ENCODE results near the gene ATF1. TPM values are rescaled to one million over a fixed set of nuclear protein-coding genes. Genes with fewer than 3 reads are reported as not detected.

The ATF1 gene
- total and polyA plus RNA-seq, 2 of the 8 experiments (the other 6 are each of a cell fraction or from before 2014, with no cell fraction given) = 23.2 to 41.8 TPM

DNA sequence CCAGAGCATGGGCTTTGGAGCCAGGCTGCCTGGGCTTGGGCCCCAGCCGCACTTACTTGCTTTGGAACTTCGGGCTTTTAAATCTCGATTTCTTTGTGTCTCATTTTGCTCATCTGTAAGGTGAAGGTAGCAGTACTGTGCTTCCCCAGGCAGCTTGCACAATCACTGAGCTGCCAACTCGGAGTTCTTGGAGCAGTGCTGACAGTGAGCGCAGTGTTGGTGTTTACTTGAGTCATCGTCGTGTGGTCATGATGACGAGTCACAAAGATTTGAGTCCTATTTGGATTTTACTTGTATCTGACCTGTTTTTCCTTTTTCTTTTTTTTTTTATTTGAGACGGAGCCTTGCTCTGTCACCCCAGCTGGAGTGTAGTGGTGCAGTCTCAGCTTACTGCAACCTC is 31.3 kb upstream of the ATF1 start:
- Histone ChIP-seq H3K18ac (ENCODE audit: extremely low read depth, low read length) (no peak overlapping the region), H4K8ac (ENCODE audit: extremely low read depth, insufficient read depth, low read length) (no peak overlapping the region), H3K14ac (ENCODE audit: insufficient read length) (no peak overlapping the region), H2BK12ac (ENCODE audit: low read depth, low read length) (no peak overlapping the region), H3K9ac (replicated peaks in 1 of 4; ENCODE audit: extremely low read depth in 1 of 4, low read depth in 3 of 4, low read length in 3 of 4) (no peak overlapping the region), H2BK20ac (ENCODE audit: low read length) (no peak overlapping the region), H3K79me2 (ENCODE audit: control insufficient read depth in 1 of 2, insufficient read depth in 2 of 2, low read length in 2 of 2) (no peaks in the 10 kb centered on the region), H2BK15ac (ENCODE audit: low read length) (no peak overlapping the region), H3K4me1 (replicated peaks in 1 of 4; ENCODE audit: control insufficient read depth in 3 of 4, insufficient read depth in 4 of 4, low read length in 3 of 4) (no peaks in the 10 kb centered on the region), H3K4me2 (ENCODE audit: insufficient read depth in 1 of 2, low read depth in 2 of 2, low read length in 2 of 2) (no peak overlapping the region), H3K27me3 (replicated peaks in 1 of 4; ENCODE audit: control insufficient read depth in 3 of 4, extremely low read depth in 1 of 4, insufficient read depth in 3 of 4, low read length in 3 of 4) (no peaks in the 10 kb centered on the region), H3K56ac (replicated peaks; ENCODE audit: insufficient read length, low read depth, low read length) (no peak overlapping the region), H3K27ac (ENCODE audit: low read depth, low read length) (no peak overlapping the region), H4K20me1 (replicated peaks in 1 of 2; ENCODE audit: control insufficient read depth in 1 of 2, insufficient read depth in 2 of 2, low read length in 2 of 2) (no peaks in the 10 kb centered on the region), H3K36me3 (ENCODE audit: control insufficient read depth in 2 of 4, insufficient read depth in 4 of 4, low read length in 3 of 4) (peaks cover 6 to 27% (median 19%) of the 10 kb centered on the region in 4 experiments; a peak in 7 of 8 replicates), H3K4ac (replicated peaks; ENCODE audit: insufficient read length, low read depth, low read length) (no peak overlapping the region), H2BK5ac (ENCODE audit: low read depth, low read length) (no peak overlapping the region), H3K23me2 (ENCODE audit: low read depth, low read length) (no peaks in the 10 kb centered on the region), H4K91ac (replicated peaks; ENCODE audit: insufficient read length, low read length) (no peak overlapping the region), H2BK120ac (replicated peaks; ENCODE audit: low read depth, low read length) (no peak overlapping the region), H4K5ac (ENCODE audit: insufficient read length, low read depth, low read length) (no peak overlapping the region), H2AK5ac (ENCODE audit: low read depth, low read length) (no peak overlapping the region), H3K4me3 (ENCODE audit: extremely low read depth in 1 of 4, insufficient read depth in 2 of 4, low read depth in 3 of 4, low read length in 4 of 4) (no peak overlapping the region), H3K9me3 (ENCODE audit: insufficient read depth in 2 of 2, low read depth in 1 of 2, low read length in 1 of 2) (no peaks in the 10 kb centered on the region), H3K79me1 (ENCODE audit: low read depth, low read length) (no peaks in the 10 kb centered on the region), H2AFZ (ENCODE audit: low read length) (no peak overlapping the region), H3K23ac (ENCODE audit: insufficient read length) (no peak overlapping the region)
- POLR2A ChIA-PET (ENCODE audit: partially characterized antibody) = interaction anchor here (2.0 kb wide), 1 partner anchor 33 kb away, joined by 5 read pairs; no protein-coding TSS in a partner anchor
- CTCF ChIA-PET (ENCODE audit: partially characterized antibody) = interaction anchor here (1.2 kb wide), 1 partner anchor 62 kb away, joined by 3 read pairs; no protein-coding TSS in a partner anchor
- WGBS, 2 experiments (ENCODE audit: extremely low coverage in 1 of 2, insufficient coverage in 1 of 2, insufficient read length in 1 of 2, insufficient replicate concordance in 2 of 2, low coverage in 1 of 2, low lambda C conversion rate in 2 of 2, missing lambda C conversion rate in 1 of 2) = 92% methylated on average over 9 of the region's 9 CpGs; no CpG with 5 or more reads in 1 of the 2 experiments
- FAIRE-seq = no peak
- no peak for TF ChIP-seq SIX5 (IDR thresholded peaks at IDR 0.05; ENCODE audit: low read depth, low read length)
- no peak for TF ChIP-seq HDAC6 (IDR thresholded peaks at IDR 0.05; ENCODE audit: low read depth, low read length)
- no peak for TF ChIP-seq KDM4A (IDR thresholded peaks at IDR 0.05; ENCODE audit: low read depth, low read length, severe bottlenecking)
- TF ChIP-seq KDM5A (IDR thresholded peaks at IDR 0.05; ENCODE audit: low read length) = no peak
- no peak for TF ChIP-seq RNF2 (IDR thresholded peaks at IDR 0.05; ENCODE audit: borderline replicate concordance, low read depth, low read length, missing control alignments, poor library complexity, severe bottlenecking)
- no peak for TF ChIP-seq FOSL1 (IDR thresholded peaks at IDR 0.05; ENCODE audit: insufficient read depth, low read depth, low read length)
- TF ChIP-seq SRF (IDR thresholded peaks at IDR 0.05; ENCODE audit: low read depth, low read length) = no peak
- no peak for TF ChIP-seq POLR2AphosphoS5 (IDR thresholded peaks at IDR 0.05; ENCODE audit: low read depth, low read length)
- TF ChIP-seq SIRT6 (IDR thresholded peaks at IDR 0.05; ENCODE audit: low read length) = no peak
- TF ChIP-seq ZNF274 (IDR thresholded peaks at IDR 0.05; ENCODE audit: borderline replicate concordance, extremely low read depth, low read length) = no peak
- no peak for TF ChIP-seq TAF7 (optimal IDR thresholded peaks at IDR 0.05; ENCODE audit: borderline replicate concordance, low read depth, low read length)
- no peak for TF ChIP-seq NANOG (IDR thresholded peaks at IDR 0.05; ENCODE audit: insufficient read depth, low read depth, low read length, poor library complexity, severe bottlenecking)
- no peak for TF ChIP-seq MAX (IDR thresholded peaks at IDR 0.05)
- no peak for DNase-seq (ENCODE audit: low read depth in 1 of 2, low spot score in 2 of 2)
